Measurements from ENCODE around the gene HOXC6. TPM values are rescaled to one million over a fixed set of nuclear protein-coding genes. Genes with fewer than 3 reads are reported as not detected.

Gene HOXC6
- total RNA-seq, 2 experiments from 2014 or later = not detected

DNA sequence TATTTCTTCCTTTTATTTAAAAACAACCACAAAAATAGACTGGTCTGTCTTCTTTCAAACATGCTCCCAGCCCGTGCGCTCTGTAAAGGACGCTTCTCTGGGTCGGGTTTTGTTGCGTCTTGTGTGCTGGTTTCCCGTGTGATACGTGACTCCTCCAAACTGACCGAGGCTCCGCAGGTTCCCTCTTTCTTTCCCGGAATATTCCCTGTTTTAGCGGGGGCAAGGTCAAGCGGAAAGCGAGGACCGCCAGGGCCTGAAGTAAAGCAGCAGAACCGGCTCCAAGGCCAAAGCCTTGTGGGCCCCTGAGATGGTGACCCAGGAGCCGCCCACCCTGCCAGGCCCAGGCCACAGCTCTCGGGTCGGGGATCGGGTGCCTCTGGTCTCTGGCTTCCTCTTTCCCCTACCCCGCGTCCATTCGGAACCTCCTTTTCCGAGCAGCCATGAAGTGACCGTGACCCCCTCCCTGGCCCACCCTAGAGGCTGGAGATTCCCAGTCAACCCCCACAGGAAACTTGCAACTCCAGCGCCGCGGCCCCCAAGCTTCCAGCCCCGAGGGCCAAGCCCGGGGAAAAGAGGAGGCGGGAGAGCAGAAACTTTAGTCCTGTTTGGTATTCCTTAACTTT, 44.2 kb upstream of the HOXC6 start:
- TF ChIP-seq, protein P1, sequence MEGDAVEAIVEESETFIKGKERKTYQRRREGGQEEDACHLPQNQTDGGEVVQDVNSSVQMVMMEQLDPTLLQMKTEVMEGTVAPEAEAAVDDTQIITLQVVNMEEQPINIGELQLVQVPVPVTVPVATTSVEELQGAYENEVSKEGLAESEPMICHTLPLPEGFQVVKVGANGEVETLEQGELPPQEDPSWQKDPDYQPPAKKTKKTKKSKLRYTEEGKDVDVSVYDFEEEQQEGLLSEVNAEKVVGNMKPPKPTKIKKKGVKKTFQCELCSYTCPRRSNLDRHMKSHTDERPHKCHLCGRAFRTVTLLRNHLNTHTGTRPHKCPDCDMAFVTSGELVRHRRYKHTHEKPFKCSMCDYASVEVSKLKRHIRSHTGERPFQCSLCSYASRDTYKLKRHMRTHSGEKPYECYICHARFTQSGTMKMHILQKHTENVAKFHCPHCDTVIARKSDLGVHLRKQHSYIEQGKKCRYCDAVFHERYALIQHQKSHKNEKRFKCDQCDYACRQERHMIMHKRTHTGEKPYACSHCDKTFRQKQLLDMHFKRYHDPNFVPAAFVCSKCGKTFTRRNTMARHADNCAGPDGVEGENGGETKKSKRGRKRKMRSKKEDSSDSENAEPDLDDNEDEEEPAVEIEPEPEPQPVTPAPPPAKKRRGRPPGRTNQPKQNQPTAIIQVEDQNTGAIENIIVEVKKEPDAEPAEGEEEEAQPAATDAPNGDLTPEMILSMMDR (IDR thresholded peaks at IDR 0.05) = no peak
- no peak for DNase-seq
- H3K27me3 Mint-ChIP-seq = peaks cover 90% of the 10 kb centered on the region
- no peak overlapping the region for H3K4me3 Mint-ChIP-seq
- ATAC-seq = no peak
- intact Hi-C loops (cut with micrococcal nuclease) = no loop called here
- no peaks in the 10 kb centered on the region for H3K36me3 Mint-ChIP-seq (ENCODE audit: low read depth)
- POLR2A ChIA-PET = no interaction called here
- peaks cover 17% of the 10 kb centered on the region for H3K4me1 Mint-ChIP-seq (ENCODE audit: low read depth)
- CTCF ChIA-PET = interaction anchor here (1.2 to 5.8 kb wide), 15 partner anchors 10 to 230 kb away, joined by 3 to 58 read pairs (median 15); partner anchors contain the start of genes HOXC13, HOXC5, HOXC9 and SMUG1
- H3K27ac Mint-ChIP-seq = no peak overlapping the region
- no peaks in the 10 kb centered on the region for H3K9me3 Mint-ChIP-seq

DNA sequence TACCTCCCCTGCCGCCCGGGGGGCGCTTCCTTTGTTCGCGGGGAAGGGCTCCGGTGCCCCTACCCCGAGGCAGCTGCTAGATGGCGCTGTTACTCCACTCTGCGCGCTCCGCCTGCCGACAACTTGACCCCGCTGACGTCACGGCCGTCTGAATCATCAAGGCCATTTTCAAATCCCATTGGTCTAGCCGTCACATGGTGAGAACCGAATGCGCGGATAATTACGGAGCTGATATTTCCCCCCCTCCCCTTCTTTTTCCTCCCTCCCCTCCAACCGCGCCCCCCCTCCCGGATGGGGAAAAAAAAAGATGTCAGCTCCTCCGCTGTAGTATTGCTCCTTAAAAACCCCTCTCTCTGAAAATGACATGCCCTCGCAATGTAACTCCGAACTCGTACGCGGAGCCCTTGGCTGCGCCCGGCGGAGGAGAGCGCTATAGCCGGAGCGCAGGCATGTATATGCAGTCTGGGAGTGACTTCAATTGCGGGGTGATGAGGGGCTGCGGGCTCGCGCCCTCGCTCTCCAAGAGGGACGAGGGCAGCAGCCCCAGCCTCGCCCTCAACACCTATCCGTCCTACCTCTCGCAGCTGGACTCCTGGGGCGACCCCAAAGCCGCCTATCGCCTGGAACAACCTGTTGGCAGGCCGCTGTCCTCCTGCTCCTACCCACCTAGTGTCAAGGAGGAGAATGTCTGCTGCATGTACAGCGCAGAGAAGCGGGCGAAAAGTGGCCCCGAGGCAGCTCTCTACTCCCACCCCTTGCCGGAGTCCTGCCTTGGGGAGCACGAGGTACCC, 43.1 kb upstream of the HOXC6 start, which contains the start of gene HOXC10:
Gene HOXC10, plus strand, starts transcription at position 246 of the 791 bp plus-strand sequence. Its CDS starts 114 bp downstream, at position 360.
- H3K27ac Mint-ChIP-seq = no peak within 1 kb of the TSS
- peak within 1 kb of the TSS; percentile 38 for H3K4me3 Mint-ChIP-seq
- no peaks in the 10 kb centered on the region for H3K9me3 Mint-ChIP-seq
- peak; percentile 97 for DNase-seq
- H3K4me1 Mint-ChIP-seq (ENCODE audit: low read depth) = peaks cover 27% of the 10 kb centered on the region
- ChIA-PET POLR2A (interaction anchor here (0.8 to 2.4 kb wide), 4 partner anchors 11 to 208 kb away, joined by 3 to 9 read pairs (median 4); partner anchors contain the start of genes HOXC12 and HOXC9), CTCF (interaction anchor here (0.6 to 5.8 kb wide), 35 partner anchors 9 to 283 kb away, joined by 3 to 58 read pairs (median 4); partner anchors contain the start of genes HOXC12, HOXC13, HOXC5 and HOXC8)
- peak; percentile 83 for ATAC-seq
- peaks cover 90% of the 10 kb centered on the region for H3K27me3 Mint-ChIP-seq
- no peaks in the 10 kb centered on the region for H3K36me3 Mint-ChIP-seq (ENCODE audit: low read depth)
- TF ChIP-seq, protein P1 (IDR thresholded peaks at IDR 0.05) = peak; percentile 62
- intact Hi-C loops (cut with micrococcal nuclease) = loop anchor here (5.0 kb wide), 1 partner anchor 42 kb away; the partner anchor contains the start of gene HOXC6

DNA sequence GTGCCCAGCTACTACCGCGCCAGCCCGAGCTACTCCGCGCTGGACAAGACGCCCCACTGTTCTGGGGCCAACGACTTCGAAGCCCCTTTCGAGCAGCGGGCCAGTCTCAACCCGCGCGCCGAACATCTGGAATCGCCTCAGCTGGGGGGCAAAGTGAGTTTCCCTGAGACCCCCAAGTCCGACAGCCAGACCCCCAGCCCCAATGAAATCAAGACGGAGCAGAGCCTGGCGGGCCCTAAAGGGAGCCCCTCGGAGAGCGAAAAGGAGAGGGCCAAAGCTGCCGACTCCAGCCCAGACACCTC, 42.6 kb upstream of the HOXC6 start:
- no peak for ATAC-seq
- CTCF ChIA-PET = interaction anchor here (0.6 to 5.8 kb wide), 26 partner anchors 9 to 284 kb away, joined by 3 to 58 read pairs (median 5); partner anchors contain the start of genes HOXC12, HOXC13, HOXC5 and HOXC8
- Mint-ChIP-seq H3K27ac (no peak overlapping the region), H3K27me3 (peaks cover 90% of the 10 kb centered on the region), H3K4me1 (ENCODE audit: low read depth) (peaks cover 31% of the 10 kb centered on the region), H3K36me3 (ENCODE audit: low read depth) (no peaks in the 10 kb centered on the region), H3K9me3 (no peaks in the 10 kb centered on the region), H3K4me3 (peak overlapping the region; percentile 9)
- DNase-seq = no peak
- intact Hi-C loops (cut with micrococcal nuclease) = loop anchor here (5.0 kb wide), 1 partner anchor 42 kb away; the partner anchor contains the start of gene HOXC6
- POLR2A ChIA-PET = interaction anchor here (0.8 to 2.4 kb wide), 4 partner anchors 10 to 207 kb away, joined by 3 to 9 read pairs (median 4); partner anchors contain the start of genes HOXC12 and HOXC9
- TF ChIP-seq, protein P1 (IDR thresholded peaks at IDR 0.05) = no peak

DNA sequence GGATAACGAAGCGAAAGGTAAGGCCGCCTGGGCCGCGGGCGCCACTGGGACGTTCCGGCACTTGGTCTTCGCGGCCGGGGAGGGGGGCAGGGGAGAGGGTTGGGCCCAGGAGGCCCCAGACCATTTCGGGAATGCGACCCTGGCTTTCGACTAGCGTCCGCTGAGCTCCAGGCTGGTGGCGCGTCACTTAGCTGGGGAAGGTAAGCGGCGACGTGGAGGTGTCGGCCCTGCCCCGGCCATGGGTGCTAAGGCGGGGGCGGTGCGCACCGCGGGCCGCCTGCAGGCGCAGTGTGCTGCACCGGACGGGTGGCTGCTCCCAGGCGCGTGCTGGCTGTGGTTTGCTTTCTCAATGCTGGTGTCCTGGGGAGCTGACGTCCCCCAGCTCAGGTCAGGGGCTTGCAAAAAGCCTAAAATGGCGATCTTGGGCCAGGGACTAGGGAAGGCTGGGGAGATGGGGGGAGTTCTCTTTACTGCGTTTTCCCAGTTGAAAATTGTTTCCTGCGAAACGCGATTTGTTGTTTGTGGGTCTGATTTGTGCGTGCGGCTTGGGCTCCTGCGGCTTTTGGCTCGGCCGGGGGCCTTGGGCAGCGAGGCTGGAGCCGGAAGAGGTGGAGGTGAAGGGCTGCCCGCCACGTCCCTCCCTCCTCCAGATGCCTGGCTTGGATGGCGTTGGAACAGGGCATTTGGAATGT, 42.1 kb upstream of the HOXC6 start:
- H3K27me3 Mint-ChIP-seq = peaks cover 90% of the 10 kb centered on the region
- POLR2A ChIA-PET = interaction anchor here (1.0 to 2.4 kb wide), 3 partner anchors 10 to 21 kb away, joined by 3 to 9 read pairs (median 3); partner anchors contain the start of gene HOXC9
- ATAC-seq = peak; percentile 41

More for the DNA sequence above, 42.1 kb upstream of the HOXC6 start:
- Mint-ChIP-seq H3K9me3 (no peaks in the 10 kb centered on the region), H3K27ac (no peak overlapping the region), H3K36me3 (ENCODE audit: low read depth) (no peaks in the 10 kb centered on the region), H3K4me3 (no peak overlapping the region), H3K4me1 (ENCODE audit: low read depth) (peaks cover 29% of the 10 kb centered on the region)
- CTCF ChIA-PET = interaction anchor here (1.0 to 5.8 kb wide), 22 partner anchors 10 to 284 kb away, joined by 3 to 58 read pairs (median 6); partner anchors contain the start of genes HOXC13, HOXC5, HOXC8 and HOXC9
- peak; percentile 39 for DNase-seq
- TF ChIP-seq, protein P1 (IDR thresholded peaks at IDR 0.05) = no peak
- intact Hi-C loops (cut with micrococcal nuclease) = loop anchor here (5.0 kb wide), 1 partner anchor 41 kb away; the partner anchor contains the start of gene HOXC6
